ENCODE measurements around the gene EDEM1.
A peak's percentile ranks its signal among the peaks of the same experiment; 100 is the strongest.

DNA sequence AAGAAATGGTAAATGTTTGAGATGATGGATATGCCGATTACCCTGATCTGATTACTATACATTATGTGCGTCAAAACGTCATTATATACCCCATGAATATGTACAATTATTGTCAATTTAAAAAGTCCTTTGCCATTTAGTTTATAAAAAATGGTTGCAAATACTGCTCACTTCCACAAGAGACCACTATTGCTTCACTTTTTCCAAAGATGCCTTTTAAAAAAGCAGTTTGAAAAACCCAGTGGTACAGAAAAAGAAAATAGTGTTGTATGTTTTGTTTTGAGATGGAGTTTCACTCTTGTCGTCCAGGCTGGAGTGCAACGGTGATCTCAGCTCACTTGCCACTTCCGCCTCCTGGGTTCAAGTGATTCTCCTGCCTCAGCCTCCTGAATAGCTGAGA lies 39.3 kb downstream of the EDEM1 start:
- TF ChIP-seq POLR2A (IDR thresholded peaks at IDR 0.05) (no peak), EP300 (IDR thresholded peaks at IDR 0.05) (no peak)
- TF ChIP-seq, protein P1, sequence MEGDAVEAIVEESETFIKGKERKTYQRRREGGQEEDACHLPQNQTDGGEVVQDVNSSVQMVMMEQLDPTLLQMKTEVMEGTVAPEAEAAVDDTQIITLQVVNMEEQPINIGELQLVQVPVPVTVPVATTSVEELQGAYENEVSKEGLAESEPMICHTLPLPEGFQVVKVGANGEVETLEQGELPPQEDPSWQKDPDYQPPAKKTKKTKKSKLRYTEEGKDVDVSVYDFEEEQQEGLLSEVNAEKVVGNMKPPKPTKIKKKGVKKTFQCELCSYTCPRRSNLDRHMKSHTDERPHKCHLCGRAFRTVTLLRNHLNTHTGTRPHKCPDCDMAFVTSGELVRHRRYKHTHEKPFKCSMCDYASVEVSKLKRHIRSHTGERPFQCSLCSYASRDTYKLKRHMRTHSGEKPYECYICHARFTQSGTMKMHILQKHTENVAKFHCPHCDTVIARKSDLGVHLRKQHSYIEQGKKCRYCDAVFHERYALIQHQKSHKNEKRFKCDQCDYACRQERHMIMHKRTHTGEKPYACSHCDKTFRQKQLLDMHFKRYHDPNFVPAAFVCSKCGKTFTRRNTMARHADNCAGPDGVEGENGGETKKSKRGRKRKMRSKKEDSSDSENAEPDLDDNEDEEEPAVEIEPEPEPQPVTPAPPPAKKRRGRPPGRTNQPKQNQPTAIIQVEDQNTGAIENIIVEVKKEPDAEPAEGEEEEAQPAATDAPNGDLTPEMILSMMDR (IDR thresholded peaks at IDR 0.05): peak in 3 of 5 experiments; percentile 20 to 24 (median 22)

Data from tibial nerve (tissue), 4 donors.